Endothelial cell of umbilical vein (primary cell): ENCODE data around the gene TBC1D8B. TPM values are rescaled to one million over a fixed set of nuclear protein-coding genes. Genes with fewer than 3 reads are reported as not detected.
"Not testable (repeated sequence)": the region's sequence is repeated elsewhere in the genome, so short reads cannot be mapped to it uniquely, and the experiment has no call there.

Experiments
- BruUV-seq: library from RNA; stranded (reverse); fragments of 400-500 nt; replicated peaks from 2 replicates; lab custom pipeline; 2021; lab: Mats Ljungman, UMichigan
- CTCF ChIA-PET: fragments of 300-600, 350-600 bp; sonication (Branson Sonifier 250); formaldehyde crosslinking; loops from one replicate; lab custom pipeline; 2021; ENCODE audit warnings: antibody characterized with exemption, inconsistent platforms; lab: Charles Lee
- POLR2A ChIA-PET: fragments of 300-600, 350-600 bp; sonication (Branson Sonifier 250); formaldehyde crosslinking; loops from one replicate; lab custom pipeline; 2021; ENCODE audit warnings: antibody characterized with exemption, inconsistent platforms; lab: Charles Lee
- DNase-seq: peaks from one replicate; pipeline ENCODE4 v3.0.0-alpha.2; 2011; ENCODE audit warnings: low read depth, low spot score
- FAIRE-seq: peaks from 2 replicates; lab custom pipeline; 2011; peaks lifted over from hg19 to GRCh38; lab: Jason Lieb, UNC
- H2AFZ ChIP-seq: 2 replicates; pipeline ENCODE4 v1.6.0; 2012; ENCODE audit warnings: low read depth, low read length, control low read depth, inconsistent platforms
- H3K27ac ChIP-seq: 2 replicates; pipeline ENCODE4 v1.5.1; 2011; ENCODE audit warnings: low read depth, mild to moderate bottlenecking, control low read depth, low read length, moderate library complexity; ENCODE audit not compliant: insufficient read depth
- H3K27me3 ChIP-seq, 2 experiments: 2 replicates each; pipeline versions ENCODE4 v1.6.0 to v1.6.1; 2011; ENCODE audit warnings: low read length in 2 of 2, mixed read lengths in 1 of 2; ENCODE audit not compliant: control insufficient read depth in 2 of 2, insufficient read depth in 2 of 2
- H3K36me3 ChIP-seq, 2 experiments: 2 replicates in 1 of 2; 3 replicates in 1 of 2; pipeline ENCODE4 v1.5.1; 2011; ENCODE audit warnings: low read length in 2 of 2, mild to moderate bottlenecking in 1 of 2, moderate library complexity in 1 of 2; ENCODE audit not compliant: control insufficient read depth in 2 of 2, insufficient read depth in 2 of 2; ENCODE audit errors: extremely low read depth in 1 of 2
- H3K4me1 ChIP-seq: 3 replicates; pipeline ENCODE4 v1.5.1; 2011; ENCODE audit warnings: mild to moderate bottlenecking, low read length; ENCODE audit not compliant: control insufficient read depth, insufficient read depth; ENCODE audit errors: extremely low read depth
- H3K4me2 ChIP-seq: 2 replicates; pipeline ENCODE4 v1.6.1; 2011; ENCODE audit warnings: low read length, control low read depth, mixed read lengths; ENCODE audit not compliant: insufficient read depth
- H3K4me3 ChIP-seq, 3 experiments: fragments of 200-600 bp in 1 of 3; sonication (generic), shearing (Covaris generic) in 1 of 3; replicated peaks in 1 of 3; 2 replicates each; pipeline ENCODE4 v1.5.1; 2011 to 2016; ENCODE audit warnings: control low read depth in 3 of 3, low read length in 3 of 3, mild to moderate bottlenecking in 2 of 3, inconsistent platforms in 1 of 3, low read depth in 1 of 3, moderate library complexity in 1 of 3; ENCODE audit not compliant: insufficient read depth in 1 of 3
- H3K79me2 ChIP-seq: 2 replicates; pipeline ENCODE4 v1.6.0; 2012; ENCODE audit warnings: low read length, inconsistent platforms; ENCODE audit not compliant: control insufficient read depth, insufficient read depth
- H3K9ac ChIP-seq: replicated peaks from 2 replicates; pipeline ENCODE3; 2011; ENCODE audit warnings: low read length, control low read depth; ENCODE audit not compliant: insufficient read depth; ENCODE audit errors: extremely low read depth
- H3K9me1 ChIP-seq: replicated peaks from 3 replicates; pipeline ENCODE4 v1.6.0; 2011; ENCODE audit warnings: mild to moderate bottlenecking, low read length; ENCODE audit not compliant: control insufficient read depth, insufficient read depth; ENCODE audit errors: extremely low read depth
- H3K9me3 ChIP-seq: replicated peaks from 2 replicates; pipeline ENCODE4 v1.5.1; 2012; ENCODE audit warnings: low read length, inconsistent platforms; ENCODE audit not compliant: control insufficient read depth, insufficient read depth
- H4K20me1 ChIP-seq: replicated peaks from 2 replicates; pipeline ENCODE3; 2011; ENCODE audit warnings: mild to moderate bottlenecking, low read length; ENCODE audit not compliant: control insufficient read depth, insufficient read depth; ENCODE audit errors: extremely low read depth
- EZH2 ChIP-seq: IDR thresholded peaks from 2 replicates; pipeline ENCODE4 v1.6.1; 2012; ENCODE audit warnings: borderline replicate concordance, low read depth, mild to moderate bottlenecking, moderate library complexity, low read length, inconsistent platforms; ENCODE audit not compliant: severe bottlenecking
- POLR2A ChIP-seq: IDR thresholded peaks from 2 replicates; pipeline ENCODE4 v1.6.1; 2012; ENCODE audit warnings: low read depth, mild to moderate bottlenecking, control low read depth, low read length
- POLR2AphosphoS5 ChIP-seq: IDR thresholded peaks from 2 replicates; pipeline ENCODE4 v1.6.1; 2012; ENCODE audit warnings: low read depth, mild to moderate bottlenecking, control low read depth, low read length, moderate library complexity; ENCODE audit not compliant: insufficient read depth
- dilution Hi-C: fragments of 300-500 bp; cut with MboI; formaldehyde crosslinking; loops from one replicate; pipeline ENCODE4 v1.15.0; 2019; ENCODE audit warnings: low sequenced_read_pairs; ENCODE audit not compliant: extremely low pct_ligation_motif_present
- intact Hi-C: fragments of 100-400 bp; cut with micrococcal nuclease; formaldehyde crosslinking; loops from one replicate; pipeline ENCODE4 v1.10.0; 2022
- polyA plus RNA-seq, 4 experiments: library from polyadenylated mRNA; depleted of rRNA in 3 of 4; stranded (reverse) in 3 of 4; unstranded in 1 of 4; fragments of >200 nt; gene quantifications; 2 replicates each; pipeline versions ENCODE4 v1.2.1 to v1.2.3, GENCODE V29; 2011 to 2012; ENCODE audit warnings: missing spikeins in 1 of 4
- total RNA-seq: library from RNA; stranded (reverse); gene quantifications from 2 replicates; pipeline ENCODE4 v1.2.3, GENCODE V29; 2021

TBC1D8B gene
- total and polyA plus RNA-seq, 2 donors (not counting 3 experiments of a cell fraction or from before 2014, with no cell fraction given), result 1.4 to 3.9 TPM

GRCh38 chrX:106811131-106811910, 8.8 kb downstream of the TBC1D8B start:
- POLR2A ChIA-PET, result no interaction called here
- FAIRE-seq, result no peak
- no peaks in the 10 kb centered on the region for H3K36me3 ChIP-seq
- H3K4me3 ChIP-seq, result no peak overlapping the region
- no peak overlapping the region for H3K27ac ChIP-seq
- no peaks in the 10 kb centered on the region for H4K20me1 ChIP-seq
- no peak overlapping the region for H3K4me2 ChIP-seq
- no peak overlapping the region for H2AFZ ChIP-seq
- intact Hi-C loops, result no loop called here
- H3K79me2 ChIP-seq, result no peaks in the 10 kb centered on the region
- no peaks in the 10 kb centered on the region for H3K4me1 ChIP-seq
- no TSS peak for BruUV-seq
- H3K9me3 ChIP-seq, result no peaks in the 10 kb centered on the region
- no peak for DNase-seq
- no peak for TF ChIP-seq EZH2
- no peak for TF ChIP-seq POLR2AphosphoS5
- no peak for TF ChIP-seq POLR2A
- H3K9me1 ChIP-seq, result no peaks in the 10 kb centered on the region
- no peaks in the 10 kb centered on the region for H3K27me3 ChIP-seq
- dilution Hi-C loops, result no loop called here
- no peak overlapping the region for H3K9ac ChIP-seq
- CTCF ChIA-PET, result no interaction called here

- H3K4me2 ChIP-seq, H3K9me3 ChIP-seq, H4K20me1 ChIP-seq, H2AFZ ChIP-seq, H3K9me1 ChIP-seq, FAIRE-seq, H3K27me3 ChIP-seq, H3K4me3 ChIP-seq, BruUV-seq, H3K9ac ChIP-seq, H3K4me1 ChIP-seq, H3K36me3 ChIP-seq, POLR2A ChIA-PET, H3K79me2 ChIP-seq, DNase-seq, CTCF ChIA-PET, intact Hi-C loops, H3K27ac ChIP-seq, dilution Hi-C loops: not testable (repeated sequence)
These were observed 10.5 kb downstream of the TBC1D8B start for GRCh38 chrX:106812930-106813329.

GRCh38 chrX:106814093-106814492, 11.6 kb downstream of the TBC1D8B start:
- H3K9me3 ChIP-seq, H3K4me1 ChIP-seq, FAIRE-seq, H3K36me3 ChIP-seq, H3K9ac ChIP-seq, H3K9me1 ChIP-seq, H4K20me1 ChIP-seq, DNase-seq, intact Hi-C loops, H3K27ac ChIP-seq, BruUV-seq, H2AFZ ChIP-seq, H3K27me3 ChIP-seq, dilution Hi-C loops, CTCF ChIA-PET, H3K4me3 ChIP-seq, H3K4me2 ChIP-seq, POLR2A ChIA-PET, H3K79me2 ChIP-seq: not testable (repeated sequence)
